Measurements from ENCODE around the gene FREM1.

The FREM1 gene

DNA sequence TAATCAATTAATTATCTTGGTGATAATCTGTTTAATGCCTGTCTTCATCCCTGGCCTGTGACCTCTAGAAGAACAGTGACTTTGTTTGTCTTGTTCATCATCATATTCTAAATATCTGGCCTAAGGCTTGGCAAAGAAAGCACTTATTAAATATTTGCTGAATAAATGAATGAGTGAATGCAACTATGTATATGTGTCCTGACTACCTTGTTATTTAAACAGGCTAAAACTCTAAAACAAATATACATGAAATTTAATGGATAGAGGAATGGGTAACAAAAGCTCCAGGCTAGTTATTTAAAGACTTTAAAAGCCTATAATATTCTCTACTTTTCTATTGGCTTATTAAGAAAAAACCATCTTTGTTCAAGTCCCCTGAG, 96.0 kb downstream of the FREM1 start:
- DNase-seq (ENCODE audit: low read depth, low spot score): no peak

- DNase-seq (ENCODE audit: low read depth, low spot score): no peak
These were observed 96.6 kb downstream of the FREM1 start for GRCh38 chr9:14813336-14814248.

- DNase-seq (ENCODE audit: low read depth, low spot score): no peak
These were observed 97.4 kb downstream of the FREM1 start for GRCh38 chr9:14812806-14813205.

GRCh38 chr9:14811844-14812243, 98.4 kb downstream of the FREM1 start:
- no peak for DNase-seq (ENCODE audit: low read depth, low spot score)

- no peak for DNase-seq (ENCODE audit: low read depth, low spot score)
These were observed 103.2 kb downstream of the FREM1 start for GRCh38 chr9:14806941-14807520.

GRCh38 chr9:14799030-14799429, 111.2 kb downstream of the FREM1 start:
- DNase-seq (ENCODE audit: low read depth, low spot score): no peak

GRCh38 chr9:14797435-14797834, 112.8 kb downstream of the FREM1 start:
- no peak for DNase-seq (ENCODE audit: low read depth, low spot score)

DNA sequence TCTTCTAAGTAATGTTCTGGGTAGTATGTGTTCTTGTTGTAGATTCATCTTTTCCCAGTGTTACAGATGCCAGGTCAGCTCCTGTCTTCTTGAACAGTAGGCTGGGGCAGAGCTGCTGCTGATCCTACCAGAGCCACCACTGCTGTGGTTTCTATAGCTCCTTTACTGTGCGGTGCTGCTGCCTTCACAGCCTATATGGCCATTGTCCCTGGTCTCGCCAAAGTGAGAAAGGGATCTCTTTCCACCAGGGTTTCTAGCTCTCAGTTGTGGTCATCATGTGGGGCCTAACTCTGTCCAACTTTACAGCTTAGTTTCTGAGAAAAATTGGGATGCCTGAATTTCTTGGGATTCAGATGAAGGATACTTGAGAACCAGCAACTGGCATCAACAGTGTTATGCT, 116.8 kb downstream of the FREM1 start:
- no peak for DNase-seq (ENCODE audit: low read depth, low spot score)

- no peak for DNase-seq (ENCODE audit: low read depth, low spot score)
These were observed 119.6 kb downstream of the FREM1 start for GRCh38 chr9:14790628-14791027.

DNA sequence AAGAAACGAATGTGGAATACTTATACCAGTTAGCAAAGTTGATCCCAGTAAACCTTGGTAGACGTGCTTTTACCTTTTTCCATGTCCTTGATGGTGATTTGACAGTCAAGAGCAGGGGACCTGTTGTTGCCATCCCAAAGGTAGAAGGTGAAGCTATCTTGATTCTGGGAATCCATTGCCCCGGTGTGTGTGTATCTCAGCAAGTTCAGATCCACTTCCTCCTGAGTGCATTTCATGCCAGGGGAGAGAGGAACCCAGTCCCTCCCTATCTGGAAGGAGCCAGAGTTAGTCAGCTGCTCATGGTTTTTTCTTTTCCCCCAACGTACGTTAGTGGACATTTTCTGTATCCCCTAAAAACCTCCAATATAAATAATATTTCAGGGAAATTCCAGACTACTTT, 121.4 kb downstream of the FREM1 start:
- no peak for DNase-seq (ENCODE audit: low read depth, low spot score)

DNA sequence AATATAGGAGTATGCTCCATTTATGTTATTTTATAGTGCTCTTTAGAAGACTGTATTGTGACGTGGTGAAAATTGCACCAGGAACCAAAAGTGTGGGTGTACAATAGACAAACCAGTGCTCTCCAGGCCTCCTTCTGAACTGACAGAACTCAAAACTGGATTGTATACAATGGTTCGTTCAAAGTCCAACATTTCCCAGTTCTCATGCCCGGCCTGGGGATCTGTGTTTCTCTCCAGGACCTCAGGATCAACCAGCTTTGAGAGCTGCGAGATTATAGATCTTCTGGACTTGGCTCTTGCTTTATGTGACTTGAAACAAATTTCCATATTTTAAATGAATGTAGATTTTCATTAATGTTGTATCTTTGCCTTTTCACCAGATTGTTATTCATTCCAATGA, 126.9 kb downstream of the FREM1 start:
- no peak for DNase-seq (ENCODE audit: low read depth, low spot score)

- DNase-seq (ENCODE audit: low read depth, low spot score): no peak
These were observed 127.8 kb downstream of the FREM1 start for GRCh38 chr9:14782286-14783051.

DNA sequence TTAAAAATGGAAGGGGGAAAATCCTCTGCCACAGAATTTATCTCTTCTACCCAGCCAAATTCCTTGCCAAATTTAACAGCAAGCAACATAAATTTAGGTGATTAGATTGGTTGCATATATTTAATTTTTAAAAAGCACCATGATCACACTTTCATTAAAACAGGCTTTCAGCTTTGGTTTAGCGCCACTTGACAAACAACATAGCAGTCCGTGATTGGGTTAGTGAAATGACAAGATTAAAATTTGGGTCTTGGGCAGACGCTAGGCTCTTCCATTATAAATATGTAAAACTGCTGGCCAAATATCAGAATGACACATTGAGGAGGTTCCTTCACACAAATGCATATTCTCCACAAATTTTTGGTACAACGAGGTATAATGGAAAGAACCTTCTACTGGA, 129.5 kb downstream of the FREM1 start:
- DNase-seq (ENCODE audit: low read depth, low spot score): no peak

DNA sequence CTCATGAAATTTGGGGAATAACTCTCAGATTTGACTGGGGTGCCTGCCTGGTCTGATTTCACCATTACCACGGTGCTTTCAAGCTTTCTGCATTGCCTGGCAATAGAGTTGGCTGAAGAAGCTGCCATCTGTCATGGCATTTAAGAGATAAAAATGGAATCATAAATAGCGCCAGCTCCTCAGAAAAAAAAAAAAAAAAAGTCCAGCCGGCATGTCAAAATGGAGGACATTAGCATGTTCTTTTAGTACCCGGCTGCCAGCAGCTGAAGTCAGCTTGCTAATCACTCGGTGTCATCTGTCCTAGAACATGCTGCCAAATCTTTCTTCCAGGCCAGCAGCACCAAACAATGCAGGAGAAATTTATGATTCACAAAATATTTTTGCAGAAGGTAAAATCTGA, 130.0 kb downstream of the FREM1 start:
- DNase-seq (ENCODE audit: low read depth, low spot score): no peak

DNA sequence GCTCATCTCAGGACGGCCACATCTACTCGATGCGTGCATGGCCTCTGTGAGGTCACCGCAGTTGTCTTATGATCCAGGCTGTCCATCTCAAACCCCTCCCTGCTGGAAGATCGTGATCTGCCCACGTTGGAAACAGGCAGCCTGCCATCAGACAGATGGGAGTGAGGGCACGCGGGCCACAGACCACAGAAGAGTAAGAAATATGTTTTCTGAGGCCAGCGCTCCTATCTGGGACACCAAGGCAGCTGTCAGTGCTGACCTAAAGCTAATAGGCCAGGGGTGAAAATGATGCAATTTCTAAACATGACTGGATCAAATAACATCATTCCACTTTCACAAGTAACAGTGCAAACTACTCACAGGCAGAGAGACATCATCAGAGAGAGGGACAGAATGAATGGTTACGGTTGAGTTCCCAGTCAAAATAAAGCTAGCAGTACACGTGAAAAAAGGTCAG, 130.6 kb downstream of the FREM1 start:
- DNase-seq (ENCODE audit: low read depth, low spot score): no peak

DNA sequence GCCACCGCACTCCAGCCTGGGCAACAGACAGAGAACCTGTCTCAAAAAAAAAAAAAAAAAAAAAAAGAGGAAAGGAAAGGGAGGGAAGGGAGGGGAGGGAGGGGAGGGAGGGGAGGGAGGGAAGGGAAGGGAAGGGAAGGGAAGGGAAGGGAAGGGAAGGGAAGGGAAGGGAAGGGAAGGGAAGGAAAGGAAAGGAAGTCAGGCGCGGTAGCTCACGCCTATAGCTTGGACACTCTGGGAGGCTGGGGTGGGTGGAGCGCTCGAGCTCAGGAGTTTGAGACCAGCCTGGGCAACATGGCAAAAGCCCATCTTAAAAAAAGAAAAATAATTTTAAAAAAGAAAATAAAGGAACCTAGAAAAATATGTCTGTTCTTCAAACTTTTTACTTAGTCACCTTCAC, 131.7 kb downstream of the FREM1 start:
- DNase-seq (ENCODE audit: low read depth, low spot score): no peak

DNA sequence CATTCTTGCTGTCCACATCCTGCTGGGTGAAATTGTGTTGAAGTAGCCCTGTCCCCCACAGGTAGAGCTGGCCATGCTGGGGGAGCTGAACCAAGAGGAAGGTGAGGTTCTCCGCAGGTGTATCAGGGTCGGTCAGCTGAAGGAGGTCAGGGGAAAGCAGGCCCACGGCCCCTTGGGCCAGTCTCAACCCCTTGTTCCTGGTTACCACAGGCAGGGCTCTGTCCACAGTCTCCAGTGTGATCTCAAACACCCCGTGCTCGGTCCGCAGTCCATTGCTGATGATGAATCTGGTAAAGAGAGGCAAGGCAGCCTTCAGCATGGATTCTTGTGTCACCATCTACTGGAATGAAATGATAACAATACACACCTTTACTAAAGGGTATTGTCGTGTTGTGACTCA, 134.3 kb downstream of the FREM1 start:
- no peak for DNase-seq (ENCODE audit: low read depth, low spot score)

- no peak for DNase-seq (ENCODE audit: low read depth, low spot score)
These were observed 139.6 kb downstream of the FREM1 start for GRCh38 chr9:14770592-14770991.

- DNase-seq (ENCODE audit: low read depth, low spot score): no peak
These were observed 141.0 kb downstream of the FREM1 start for GRCh38 chr9:14769230-14769571.

DNA sequence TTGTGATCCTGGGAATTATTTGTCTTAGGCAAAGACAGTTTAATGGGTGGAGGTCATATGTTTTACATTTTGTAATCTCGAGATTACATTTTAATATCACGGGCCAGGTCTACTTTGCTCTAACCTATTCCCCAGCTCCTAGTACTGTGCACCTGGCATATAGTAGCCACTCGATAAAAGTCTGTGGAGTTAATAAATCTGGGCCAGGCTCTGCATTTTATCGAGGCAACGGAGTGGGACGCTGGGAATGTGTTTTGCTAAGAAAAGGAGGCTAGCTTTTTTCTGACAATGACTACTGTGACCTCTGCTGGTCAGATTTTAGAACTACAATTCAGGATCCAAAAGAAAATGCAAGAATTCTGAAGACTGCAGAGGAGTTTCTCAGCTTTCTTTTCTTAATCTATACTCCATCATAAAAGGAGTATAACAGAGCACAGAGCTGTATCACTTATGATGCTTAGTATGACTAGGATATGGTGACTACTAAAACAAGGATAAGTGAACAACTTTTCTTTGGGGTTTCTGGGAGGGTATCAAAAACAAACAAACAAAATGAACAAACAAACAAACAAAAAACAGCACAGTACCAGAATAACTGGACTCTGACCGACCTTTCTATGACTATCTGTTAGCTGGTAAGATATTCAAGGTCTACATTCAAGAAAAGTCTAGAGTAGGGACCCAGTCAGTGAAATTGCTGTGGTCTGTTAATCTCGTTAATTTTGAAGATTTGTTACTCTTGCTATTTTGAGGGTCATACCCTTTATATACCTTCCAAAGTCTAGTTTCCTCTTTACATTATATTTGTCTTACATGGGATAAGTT, 141.6 kb downstream of the FREM1 start:
- no peak for DNase-seq (ENCODE audit: low read depth, low spot score)

- no peak for DNase-seq (ENCODE audit: low read depth, low spot score)
These were observed 143.9 kb downstream of the FREM1 start for GRCh38 chr9:14766299-14766698.

- DNase-seq (ENCODE audit: low read depth, low spot score): no peak
These were observed 148.6 kb downstream of the FREM1 start for GRCh38 chr9:14761584-14761983.

All from brain pericyte (primary cell).